HG03575 (cell line): ENCODE results near the gene KIF1A.

Source experiments
- ATAC-seq: cut with Tn5 transposase; IDR thresholded peaks from one replicate; pipeline ENCODE4 v1.9.1; 2021; ENCODE audit not compliant: unreplicated experiment, insufficient number of reproducible peaks, low FRiP score; ENCODE audit errors: extremely low read depth

KIF1A gene

DNA sequence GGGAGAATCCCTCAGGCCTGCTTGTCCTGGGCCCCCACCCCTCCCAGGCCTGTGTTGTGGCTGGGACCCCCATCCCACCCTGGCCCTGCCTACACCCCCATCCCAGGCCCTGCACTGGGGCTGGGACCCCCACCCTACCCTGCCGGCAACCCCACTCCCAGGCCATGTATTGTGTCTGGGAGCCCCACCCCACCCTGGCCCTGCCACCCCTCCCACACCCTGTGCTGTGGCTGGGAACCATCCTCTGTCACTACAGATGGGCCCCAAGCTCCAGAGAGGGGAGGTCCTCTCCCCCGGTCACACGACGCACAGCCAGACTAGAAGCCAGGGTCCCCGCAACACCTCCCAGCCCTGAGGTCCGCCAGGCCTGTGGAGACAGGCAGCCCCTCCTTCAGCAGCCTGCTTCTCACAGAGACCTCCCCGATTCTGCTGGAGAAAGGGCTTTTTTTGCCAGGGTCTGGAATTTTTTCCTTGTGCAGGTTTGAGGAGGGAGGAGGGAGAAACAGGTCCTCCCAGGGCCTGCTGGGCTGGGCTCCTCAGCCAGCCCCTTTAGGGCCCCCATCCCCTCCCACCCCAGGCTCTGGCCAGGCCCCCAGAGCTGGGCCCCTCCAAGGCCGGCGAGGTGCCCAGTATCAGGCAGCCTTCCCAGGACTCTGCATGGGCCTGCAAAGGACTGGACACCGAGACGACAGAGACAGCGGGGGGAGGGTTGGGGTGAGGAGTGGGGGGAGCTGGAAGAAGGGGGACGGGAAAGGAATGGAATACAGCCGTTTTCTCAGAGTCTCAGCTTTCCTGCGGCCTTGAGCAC is 28.0 kb downstream of the KIF1A start:
- ATAC-seq = no peak

DNA sequence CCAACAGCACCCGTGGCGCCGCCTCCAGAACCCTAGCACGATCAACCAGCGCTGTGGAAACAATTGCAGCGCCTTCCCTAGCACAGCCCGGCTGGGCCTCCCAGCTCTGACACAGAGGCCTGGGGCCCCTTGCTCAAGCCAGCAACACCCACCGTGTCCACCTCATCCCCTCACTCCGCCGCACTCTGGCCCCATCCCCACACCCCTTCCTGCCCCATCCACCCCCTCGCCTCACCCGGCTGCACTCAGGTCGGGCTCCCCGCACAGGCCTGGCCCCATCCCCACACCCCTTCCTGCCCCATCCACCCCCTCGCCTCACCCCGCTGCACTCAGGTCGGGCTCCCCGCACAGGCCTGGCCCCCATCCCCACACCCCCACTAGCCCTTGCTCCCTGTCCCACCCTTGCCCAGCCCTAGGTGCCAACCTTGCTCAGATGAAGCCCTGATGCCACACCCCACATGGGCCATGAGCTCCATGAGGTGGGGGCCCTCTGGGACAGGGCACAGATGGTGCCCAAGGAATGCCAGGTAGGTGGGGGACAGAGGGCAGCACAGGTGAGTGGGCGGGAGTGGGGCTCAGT is 28.7 kb downstream of the KIF1A start:
- no peak for ATAC-seq

DNA sequence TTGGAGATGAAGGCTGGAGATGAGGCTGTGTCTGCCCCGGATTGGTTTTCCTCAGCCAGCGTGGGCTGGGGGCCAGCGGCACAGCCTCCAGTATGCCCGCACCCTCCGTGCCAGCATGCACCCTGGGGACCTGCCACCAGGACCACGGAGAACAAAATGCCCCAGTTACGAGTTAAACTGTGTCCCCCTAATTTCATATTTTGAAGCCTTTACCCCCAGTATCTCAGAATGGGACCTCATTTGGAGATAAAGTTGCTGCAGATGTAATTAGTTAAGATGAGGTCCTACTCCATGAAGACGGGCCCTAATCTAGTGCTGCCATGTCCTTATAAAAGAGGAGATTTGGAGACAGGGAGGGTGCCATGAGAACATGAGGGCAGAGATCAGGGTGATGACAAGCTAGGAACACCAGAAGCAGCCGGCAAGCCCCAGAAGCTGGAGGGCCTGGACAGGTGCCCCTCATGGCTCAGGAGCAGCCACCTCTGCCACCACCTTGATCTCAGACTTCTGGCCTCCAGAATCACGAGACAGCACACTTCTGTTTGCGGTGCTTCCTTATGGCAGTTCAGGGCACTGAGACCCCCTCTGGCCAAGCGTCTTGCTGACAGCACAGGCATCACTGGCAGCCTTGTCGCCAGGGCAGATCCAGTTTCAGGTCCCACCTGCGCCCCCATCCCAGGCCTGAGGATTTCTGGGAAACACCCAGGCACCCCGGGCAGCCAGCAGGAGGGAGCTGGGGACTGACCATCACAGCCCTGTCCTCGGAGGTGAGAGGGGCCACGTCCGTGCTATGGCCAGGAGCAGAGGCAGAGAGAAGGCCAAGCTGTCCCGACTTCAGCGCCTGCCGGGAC is 29.4 kb downstream of the KIF1A start:
- no peak for ATAC-seq

- no peak for ATAC-seq
Observed at GRCh38 chr2:240789501-240790369, 30.3 kb downstream of the KIF1A start.

DNA sequence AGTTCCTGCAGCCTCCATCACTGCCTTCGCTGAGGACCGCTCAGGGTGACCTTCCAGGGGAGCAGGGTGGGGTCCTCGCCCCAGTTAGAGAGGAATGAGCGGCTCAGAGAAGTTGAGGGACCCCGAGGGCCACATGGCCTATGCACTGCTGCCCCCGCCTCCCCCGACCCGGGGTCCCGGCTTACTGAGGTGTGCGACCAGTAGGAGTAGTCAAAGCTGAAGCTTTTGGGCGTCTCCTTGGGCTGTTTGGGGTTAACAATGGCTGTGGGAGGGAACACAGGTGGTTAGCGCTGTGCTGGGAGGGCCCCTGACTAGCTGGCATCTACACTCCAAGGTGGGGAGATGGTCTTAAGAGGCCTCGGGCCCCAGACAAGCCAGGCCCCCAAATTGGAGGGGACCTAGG is 31.0 kb downstream of the KIF1A start:
- ATAC-seq = no peak

- ATAC-seq = no peak
Observed at GRCh38 chr2:240788482-240788881, 31.5 kb downstream of the KIF1A start.

GRCh38 chr2:240787521-240788472 is 32.2 kb downstream of the KIF1A start:
- ATAC-seq = no peak

- ATAC-seq = no peak
Observed at GRCh38 chr2:240786871-240787311, 33.1 kb downstream of the KIF1A start.

DNA sequence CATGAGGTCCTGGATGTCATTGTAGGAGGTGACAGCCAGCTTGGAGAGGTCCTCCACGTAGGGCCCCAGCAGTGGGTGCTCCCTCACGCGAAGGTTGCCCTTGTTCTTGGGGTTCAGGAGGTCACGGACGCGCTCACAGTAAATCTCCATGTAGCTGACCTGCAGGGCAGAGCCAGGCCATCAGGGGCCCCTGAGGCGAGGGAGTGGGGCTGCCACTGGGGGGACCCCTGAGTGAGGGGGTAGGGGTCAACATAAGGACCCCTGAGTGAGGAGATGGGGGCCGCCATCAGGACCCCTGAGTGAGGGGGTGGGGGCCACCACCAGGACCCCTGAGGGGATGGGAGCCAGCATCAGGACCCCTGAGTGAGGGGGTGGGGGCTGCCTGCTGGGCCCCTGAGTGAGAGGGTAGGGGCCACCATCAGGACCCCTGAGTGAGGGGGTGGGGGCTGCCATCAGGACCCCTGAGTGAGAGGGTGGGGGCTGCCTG is 33.6 kb downstream of the KIF1A start:
- ATAC-seq = no peak

GRCh38 chr2:240785424-240786335 is 34.3 kb downstream of the KIF1A start:
- no peak for ATAC-seq

- ATAC-seq = no peak
Observed at GRCh38 chr2:240784629-240785423, 35.2 kb downstream of the KIF1A start.

DNA sequence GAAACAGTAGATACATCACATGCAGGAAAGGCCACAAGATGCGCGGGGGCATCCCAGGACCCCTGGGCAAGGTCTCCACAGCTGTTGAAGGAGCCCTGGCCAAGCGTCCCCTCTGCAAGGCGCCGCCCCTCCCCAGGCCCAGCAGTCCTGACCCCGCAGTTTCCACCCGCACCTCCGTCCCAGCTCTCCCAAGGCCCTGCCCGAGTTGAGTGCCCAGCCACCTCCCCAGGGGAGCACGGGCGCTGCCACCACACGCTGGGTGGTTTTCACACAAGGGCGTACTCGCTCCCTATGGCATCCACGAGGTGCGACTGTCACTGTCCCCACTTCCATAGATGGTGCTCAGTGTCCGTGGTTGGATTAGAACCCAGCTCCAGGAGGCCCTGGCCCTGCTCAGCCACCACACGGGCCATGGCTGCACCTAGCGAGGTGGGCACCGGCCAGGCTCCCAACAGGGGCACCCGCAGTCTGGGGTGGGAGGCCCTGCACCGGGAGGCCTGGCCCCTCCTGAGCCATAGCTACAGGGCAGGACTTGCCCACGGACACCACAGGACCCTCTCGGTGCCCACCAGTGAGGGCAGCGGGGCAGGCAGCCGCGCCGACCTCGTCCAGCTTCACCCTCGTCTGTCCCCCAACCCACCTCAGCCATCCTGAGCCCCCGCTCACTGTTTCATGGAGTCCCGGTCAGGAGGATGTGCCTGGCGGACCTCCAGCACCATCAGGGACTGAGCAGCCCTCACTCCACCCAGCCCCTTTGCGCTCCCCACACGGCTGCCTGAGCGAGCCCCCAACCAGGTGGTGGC is 36.0 kb downstream of the KIF1A start:
- ATAC-seq = no peak

- ATAC-seq = no peak
Observed at GRCh38 chr2:240782886-240783818, 36.9 kb downstream of the KIF1A start.

DNA sequence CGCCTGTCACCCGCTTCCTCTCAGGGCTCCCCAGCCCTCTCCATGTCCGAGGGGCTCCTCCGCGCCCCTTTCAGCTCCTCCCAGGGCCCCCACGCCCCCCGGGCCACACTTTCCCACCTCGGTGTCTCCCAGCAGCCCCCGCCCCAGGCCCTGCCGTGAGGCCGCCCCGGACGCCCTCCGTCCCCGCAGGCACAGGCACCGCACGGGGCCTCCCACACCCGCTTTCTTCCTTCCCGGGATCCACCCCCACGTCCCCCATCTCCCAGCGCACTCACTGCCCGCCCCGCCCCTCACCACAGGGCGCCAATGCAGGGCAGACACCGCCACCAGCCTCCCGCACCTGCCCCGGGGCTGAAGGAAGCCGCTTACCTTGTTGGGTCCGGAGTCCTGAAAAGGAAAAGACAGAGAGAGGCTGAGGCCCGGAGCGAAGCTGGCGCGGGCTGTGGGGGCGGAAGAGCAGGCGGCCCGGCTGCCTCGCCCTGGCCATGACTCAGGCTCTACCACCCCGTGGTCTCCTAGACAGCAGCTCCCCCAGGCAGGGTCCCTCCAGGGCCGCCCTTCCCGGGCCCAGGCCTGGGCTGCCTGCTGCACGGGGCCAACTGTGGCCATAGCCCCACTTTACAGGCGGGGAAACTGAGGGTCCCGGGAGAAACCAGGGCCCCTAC is 37.7 kb downstream of the KIF1A start:
- no peak for ATAC-seq
